Measurements from ENCODE around the gene ATCAY. TPM values are rescaled to one million over a fixed set of nuclear protein-coding genes. Genes with fewer than 3 reads are reported as not detected.

The ATCAY gene
- polyA plus RNA-seq, 2 of the 4 experiments (the other 2 are of a cell fraction), result 0.06 TPM; not detected in 1

- H3K4me1 ChIP-seq, result no peaks in the 10 kb centered on the region
- H3K4me2 ChIP-seq, result no peak overlapping the region
- H3K9me3 ChIP-seq, result no peaks in the 10 kb centered on the region
- no peak overlapping the region for H3K4me3 ChIP-seq
- ChIA-PET CTCF (interaction anchor here (0.6 to 4.1 kb wide), 5 partner anchors 11 to 175 kb away, joined by 3 to 21 read pairs (median 3); no protein-coding TSS in a partner anchor), POLR2A (no interaction called here)
- DNase-seq (ENCODE audit: low read depth in 1 of 2, low spot score in 1 of 2), result no peak
- ATAC-seq, result no peak
- TF ChIP-seq ATOH8 (CRISPR knock-in tag; IDR thresholded peaks at IDR 0.05; ENCODE audit: low read depth), result no peak
- TF ChIP-seq PHF8 (IDR thresholded peaks at IDR 0.05; ENCODE audit: borderline replicate concordance, low read depth), result no peak
- TF ChIP-seq HES2 (IDR thresholded peaks at IDR 0.05), result no peak
- TF ChIP-seq HOXB5 (CRISPR knock-in tag; IDR thresholded peaks at IDR 0.05), result no peak
- no peak for TF ChIP-seq JUNB (IDR thresholded peaks at IDR 0.05)
- TF ChIP-seq CBX8 (IDR thresholded peaks at IDR 0.05), result no peak
- TF ChIP-seq MAFK (IDR thresholded peaks at IDR 0.05; ENCODE audit: partially characterized antibody), result no peak
- no peak for TF ChIP-seq CTCF (IDR thresholded peaks at IDR 0.05)
- TF ChIP-seq USF2 (IDR thresholded peaks at IDR 0.05), result no peak
- no peak for TF ChIP-seq ZNF302 (CRISPR knock-in tag; IDR thresholded peaks at IDR 0.05)
- TF ChIP-seq FOXS1 (CRISPR knock-in tag; IDR thresholded peaks at IDR 0.05), result no peak
- no peak for TF ChIP-seq HDAC2 (IDR thresholded peaks at IDR 0.05)
- TF ChIP-seq RFX5 (IDR thresholded peaks at IDR 0.05), result no peak
- TF ChIP-seq E2F6 (IDR thresholded peaks at IDR 0.05; ENCODE audit: borderline replicate concordance, low read depth), result no peak
- no peak for TF ChIP-seq TFCP2L1 (CRISPR knock-in tag; IDR thresholded peaks at IDR 0.05)
- no peak overlapping the region for H3K27ac ChIP-seq
- no peak for FAIRE-seq
- WGBS (ENCODE audit: missing lambda C conversion rate), result 73% methylated on average over 24 of the region's 35 CpGs
Measured at GRCh38 chr19:3834349-3835054, 46.0 kb upstream of the ATCAY start.

GRCh38 chr19:3835055-3835435 is 45.4 kb upstream of the ATCAY start:
- TF ChIP-seq MAX (IDR thresholded peaks at IDR 0.05) (no peak), ATOH8 (CRISPR knock-in tag; IDR thresholded peaks at IDR 0.05; ENCODE audit: low read depth) (no peak), MAFK (IDR thresholded peaks at IDR 0.05; ENCODE audit: partially characterized antibody) (no peak), HDAC2 (IDR thresholded peaks at IDR 0.05) (no peak), NPAS2 (CRISPR knock-in tag; IDR thresholded peaks at IDR 0.05; ENCODE audit: borderline replicate concordance) (no peak), E2F6 (IDR thresholded peaks at IDR 0.05; ENCODE audit: borderline replicate concordance, low read depth) (no peak), CTCF (IDR thresholded peaks at IDR 0.05) (no peak), HEYL (CRISPR knock-in tag; IDR thresholded peaks at IDR 0.05) (no peak), FOXS1 (CRISPR knock-in tag; IDR thresholded peaks at IDR 0.05) (no peak), RFX5 (IDR thresholded peaks at IDR 0.05) (no peak), KDM1A (IDR thresholded peaks at IDR 0.05; ENCODE audit: low read depth) (no peak), CBX8 (IDR thresholded peaks at IDR 0.05) (no peak)
- ATAC-seq (no peak), FAIRE-seq (no peak), DNase-seq (ENCODE audit: low read depth in 1 of 2, low spot score in 1 of 2) (no peak)
- no peak overlapping the region for H3K4me3 ChIP-seq
- no peak overlapping the region for H3K27ac ChIP-seq
- no peaks in the 10 kb centered on the region for H3K4me1 ChIP-seq
- no peak overlapping the region for H3K4me2 ChIP-seq
- CTCF ChIA-PET, result interaction anchor here (0.6 to 4.1 kb wide), 2 partner anchors 13 to 176 kb away, joined by 3 to 21 read pairs; no protein-coding TSS in a partner anchor
- POLR2A ChIA-PET, result no interaction called here
- no peaks in the 10 kb centered on the region for H3K9me3 ChIP-seq
- WGBS (ENCODE audit: missing lambda C conversion rate), result 81% methylated on average over 9 of the region's 9 CpGs

Measured in A549 (cell line).